Activated T-helper 1 cell treated with anti-CD3 and anti-CD28 coated beads, Interleukin-2, amount 50 U/mL, for 16 hours (primary cell): ENCODE results near the gene CD7.
A peak's percentile ranks its signal among the peaks of the same experiment; 100 is the strongest.

Experiments used
- DNase-seq, 2 donors: peaks; one replicate each; pipeline ENCODE4 v3.0.0-alpha.2; 2020; ENCODE audit warnings: low read depth in 1 of 2, low spot score in 1 of 2

CD7 gene

GRCh38 chr17:82328994-82329507, 11.6 kb upstream of the CD7 start:
- no peak for DNase-seq

- DNase-seq, result no peak
Measured at GRCh38 chr17:82328141-82328993, 11.0 kb upstream of the CD7 start.

GRCh38 chr17:82327757-82328140, 10.3 kb upstream of the CD7 start:
- DNase-seq, result no peak

GRCh38 chr17:82327289-82327688, 9.9 kb upstream of the CD7 start:
- no peak for DNase-seq

GRCh38 chr17:82325286-82326180, 8.1 kb upstream of the CD7 start:
- no peak for DNase-seq

- no peak for DNase-seq
Measured at GRCh38 chr17:82324566-82325285, 7.3 kb upstream of the CD7 start.

GRCh38 chr17:82323514-82324234, 6.3 kb upstream of the CD7 start:
- no peak for DNase-seq

- no peak for DNase-seq
Measured at GRCh38 chr17:82322526-82323453, 5.4 kb upstream of the CD7 start.

GRCh38 chr17:82321947-82322466, 4.6 kb upstream of the CD7 start:
- DNase-seq, result no peak

- DNase-seq, result peak in 1 of 2 donors; percentile 66
Measured at GRCh38 chr17:82320956-82321927, 3.8 kb upstream of the CD7 start.

GRCh38 chr17:82320140-82320840, 2.9 kb upstream of the CD7 start:
- DNase-seq, result no peak

- no peak for DNase-seq
Measured at GRCh38 chr17:82319619-82320062, 2.2 kb upstream of the CD7 start.

- no peak for DNase-seq
Measured at GRCh38 chr17:82318772-82319606, 1.6 kb upstream of the CD7 start.

- DNase-seq, result no peak
Measured at GRCh38 chr17:82318169-82318498, 726 bp upstream of the CD7 start.

GRCh38 chr17:82316651-82317393, 586 bp downstream of the CD7 start:
- no peak for DNase-seq
